ENCODE measurements around the gene MFAP5. TPM values are rescaled to one million over a fixed set of nuclear protein-coding genes. Genes with fewer than 3 reads are reported as not detected.

Gene MFAP5
- total and polyA plus RNA-seq, 2 donors (not counting 3 experiments of a cell fraction or from before 2014, with no cell fraction given) = 0.39 TPM; not detected in 1

- no peaks in the 10 kb centered on the region for H3K36me3 ChIP-seq (ENCODE audit: control insufficient read depth in 2 of 2, extremely low read depth in 1 of 2, insufficient read depth in 2 of 2, low read length in 2 of 2)
- ChIA-PET CTCF (interaction anchor here (1.3 to 1.5 kb wide), 3 partner anchors 14 to 248 kb away, joined by 3 to 5 read pairs (median 3); no protein-coding TSS in a partner anchor), POLR2A (no interaction called here)
- DNase-seq (ENCODE audit: low read depth, low spot score) (no peak), FAIRE-seq (no peak)
- no peak overlapping the region for H3K27ac ChIP-seq (ENCODE audit: insufficient read depth, low read depth, low read length)
- no peaks in the 10 kb centered on the region for H3K79me2 ChIP-seq (ENCODE audit: control insufficient read depth, insufficient read depth, low read length)
- H3K9me1 ChIP-seq (replicated peaks; ENCODE audit: control insufficient read depth, extremely low read depth, insufficient read depth, low read length) = no peaks in the 10 kb centered on the region
- TF ChIP-seq MYC (IDR thresholded peaks at IDR 0.05; ENCODE audit: low read depth, low read length) (no peak), FOS (IDR thresholded peaks at IDR 0.05; ENCODE audit: borderline replicate concordance, insufficient read depth, low read length) (no peak), EZH2 (IDR thresholded peaks at IDR 0.05; ENCODE audit: borderline replicate concordance, low read depth, low read length, severe bottlenecking) (no peak), POLR2A (IDR thresholded peaks at IDR 0.05; ENCODE audit: low read depth, low read length) (no peak), POLR2AphosphoS5 (IDR thresholded peaks at IDR 0.05; ENCODE audit: insufficient read depth, low read depth, low read length) (no peak), MAX (IDR thresholded peaks at IDR 0.05; ENCODE audit: insufficient read depth, insufficient read length) (no peak), JUN (IDR thresholded peaks at IDR 0.05; ENCODE audit: borderline replicate concordance, insufficient read depth, insufficient read length, low read depth) (no peak), CTCF (IDR thresholded peaks at IDR 0.05; ENCODE audit: extremely low read depth in 1 of 2, insufficient read depth in 1 of 2, low read depth in 1 of 2, low read length in 2 of 2) (no peak), GATA2 (IDR thresholded peaks at IDR 0.05; ENCODE audit: insufficient read depth, insufficient read length, low read depth, low read length) (no peak)
- intact Hi-C loops (cut with micrococcal nuclease) = no loop called here
- H3K27me3 ChIP-seq (ENCODE audit: control insufficient read depth in 2 of 2, insufficient read depth in 2 of 2, low read length in 2 of 2) = peaks cover 0 to under 1% of the 10 kb centered on the region in 2 experiments
- H3K4me3 ChIP-seq (replicated peaks in 1 of 3; ENCODE audit: insufficient read depth in 1 of 3, low read depth in 1 of 3, low read length in 3 of 3) = no peak overlapping the region
- dilution Hi-C loops (cut with MboI; ENCODE audit: extremely low pct_ligation_motif_present, low sequenced_read_pairs) = no loop called here
- no peaks in the 10 kb centered on the region for H3K9me3 ChIP-seq (replicated peaks; ENCODE audit: control insufficient read depth, insufficient read depth, low read length)
- no peak overlapping the region for H3K9ac ChIP-seq (replicated peaks; ENCODE audit: extremely low read depth, insufficient read depth, low read length)
- H2AFZ ChIP-seq (ENCODE audit: low read depth, low read length) = no peak overlapping the region
- BruUV-seq (replicated peaks) = no TSS peak
- no peak overlapping the region for H3K4me2 ChIP-seq (ENCODE audit: insufficient read depth, low read length)
- H3K4me1 ChIP-seq (ENCODE audit: control insufficient read depth, extremely low read depth, insufficient read depth, low read length) = no peaks in the 10 kb centered on the region
- no peaks in the 10 kb centered on the region for H4K20me1 ChIP-seq (replicated peaks; ENCODE audit: control insufficient read depth, extremely low read depth, insufficient read depth, low read length)
These were observed 19.9 kb downstream of the MFAP5 start for GRCh38 chr12:8642775-8643174.

Data from endothelial cell of umbilical vein (primary cell).